Lung (tissue), 16 donors: ENCODE measurements around the gene KCTD6. TPM values are rescaled to one million over a fixed set of nuclear protein-coding genes. Genes with fewer than 3 reads are reported as not detected.
A peak's percentile ranks its signal among the peaks of the same experiment; 100 is the strongest.

ENCODE experiments used
- ATAC-seq: fragments of 200-7000 bp; cut with Tn5 transposase; one replicate; pipeline ENCODE4 v1.9.1; 2020; ENCODE audit warnings: moderate number of reproducible peaks; ENCODE audit not compliant: insufficient read depth, low FRiP score
- DNase-seq, 3 donors: peaks; one replicate each; pipeline ENCODE4 v3.0.0-alpha.2; 2013 to 2017
- H3K27ac ChIP-seq, 2 donors: one replicate each; pipeline ENCODE4 v1.5.1; 2013; ENCODE audit warnings: mild to moderate bottlenecking in 2 of 2, moderate library complexity in 2 of 2, control low read depth in 1 of 2, inconsistent platforms in 1 of 2, low read depth in 1 of 2, low read length in 1 of 2
- H3K27me3 ChIP-seq, 3 donors: one replicate each; pipeline ENCODE4 v1.5.1; 2013; ENCODE audit warnings: low read length in 2 of 3; ENCODE audit not compliant: control insufficient read depth in 3 of 3, insufficient read depth in 3 of 3
- H3K36me3 ChIP-seq, 4 donors: one replicate each; pipeline ENCODE4 v1.5.1; 2013; ENCODE audit warnings: low read length in 4 of 4, mild to moderate bottlenecking in 1 of 4, moderate library complexity in 1 of 4; ENCODE audit not compliant: control insufficient read depth in 4 of 4, insufficient read depth in 4 of 4
- H3K4me1 ChIP-seq, 5 donors: one replicate each; pipeline ENCODE4 v1.5.1; 2013; ENCODE audit warnings: low read length in 5 of 5, mild to moderate bottlenecking in 2 of 5, moderate library complexity in 1 of 5; ENCODE audit not compliant: control insufficient read depth in 5 of 5, insufficient read depth in 5 of 5
- H3K4me3 ChIP-seq: one replicate; pipeline ENCODE4 v1.5.1; 2013; ENCODE audit warnings: mild to moderate bottlenecking, control low read depth, moderate library complexity
- H3K9ac ChIP-seq, 2 donors: one replicate each; pipeline ENCODE4 v1.5.1; 2013; ENCODE audit warnings: low read length in 2 of 2, control low read depth in 1 of 2; ENCODE audit not compliant: insufficient read depth in 1 of 2
- H3K9me3 ChIP-seq, 4 donors: one replicate each; pipeline ENCODE4 v1.5.1; 2013; ENCODE audit warnings: low read length in 3 of 4, mild to moderate bottlenecking in 1 of 4, moderate library complexity in 1 of 4; ENCODE audit not compliant: control insufficient read depth in 4 of 4, insufficient read depth in 3 of 4
- CTCF ChIP-seq: IDR thresholded peaks from 2 replicates; pipeline ENCODE4 v1.5.1; 2012; ENCODE audit warnings: mild to moderate bottlenecking; ENCODE audit errors: control extremely low read depth, extremely low read depth
- WGBS, 2 donors: extraction: QIAGEN DNeasy Blood & Tissue Kit; methylation state at CpG; one replicate each; pipeline ENCODE4 v1.1.7; 2013; 5-methylcytosine and 5-hydroxymethylcytosine counted together
- long read RNA-seq, 5 donors: transcript quantifications; one replicate each; lab custom pipeline, GENCODE V29; 2026
- polyA plus RNA-seq, 2 donors: library from polyadenylated mRNA; stranded (reverse); fragments of 200-250 nt; gene quantifications; one replicate each; pipeline ENCODE4 v1.2.1, GENCODE V29; 2013
- total RNA-seq, 2 donors: library from RNA; depleted of rRNA in 1 of 2; stranded (reverse); fragments of >200 nt in 1 of 2; gene quantifications; one replicate each; pipeline ENCODE4 v1.2.1, GENCODE V29; 2014 to 2021
- donor health status: control.
- donor health status: control.
- donor health status: Bipolar disorder and iron deficiency.
- donor health status: healthy.
- donor health status: DM: yes; HTN: yes; CAD: no.

KCTD6 gene
- 10 to 100 TPM in 1 of 2 donors, 1 to 10 TPM in 1; 7.2 to 18.0 TPM for total RNA-seq
- polyA plus RNA-seq: 1 to 10 TPM; 5.4 to 8.4 TPM
- long read RNA-seq, donor 1, transcript KCTD6-202 (3 exons, 1,533 nt): major isoform, 6 of 10 reads
- long read RNA-seq, donor 1, partial matches to known transcripts: 0 of 10 reads
- long read RNA-seq, donor 1, other reads (novel, unspliced or antisense): 0 of 10 reads
- long read RNA-seq, donor 2, partial matches to known transcripts: 0 of 2 reads
- long read RNA-seq, donor 2, other reads (novel, unspliced or antisense): 0 of 2 reads
- long read RNA-seq, donor 3, partial matches to known transcripts: 0 of 3 reads
- long read RNA-seq, donor 3, other reads (novel, unspliced or antisense): 0 of 3 reads
- long read RNA-seq, donor 4, partial matches to known transcripts: 0 of 1 reads
- long read RNA-seq, donor 4, other reads (novel, unspliced or antisense): 0 of 1 reads
- long read RNA-seq, donor 5, transcript KCTD6-202 (3 exons, 1,533 nt): major isoform, 6 of 9 reads
- long read RNA-seq, donor 5, partial matches to known transcripts: 0 of 9 reads
- long read RNA-seq, donor 5, other reads (novel, unspliced or antisense): 0 of 9 reads

GRCh38 chr3:58491506-58492402, at the start of gene KCTD6:
Gene KCTD6, plus strand, starts transcription at chr3:58492096. Its CDS starts 6,660 bp downstream, at chr3:58498756.
- H3K4me1 ChIP-seq: peaks cover 5 to 49% (median 14%) of the 10 kb centered on the region in 5 donors
- H3K4me3 ChIP-seq: peak within 1 kb of the TSS; percentile 76
- peak; percentile 80 for TF ChIP-seq CTCF
- ATAC-seq: peak; percentile 94
- H3K27ac ChIP-seq: peak within 1 kb of the TSS; percentile 75 to 98
- no peaks in the 10 kb centered on the region for H3K9me3 ChIP-seq
- WGBS, 2 donors: 1% methylated on average over 66 to 104 of the region's 104 CpGs
- DNase-seq: peak; percentile 96 to 99 (median 97)
- peak within 1 kb of the TSS in 1 of 2 donors; percentile 45 for H3K9ac ChIP-seq
- H3K36me3 ChIP-seq: no peaks in the 10 kb centered on the region
- no peaks in the 10 kb centered on the region for H3K27me3 ChIP-seq

- ATAC-seq: no peak
- no peak overlapping the region for H3K4me3 ChIP-seq
- no peak for TF ChIP-seq CTCF
- DNase-seq: no peak
- H3K9ac ChIP-seq: no peak overlapping the region
- H3K9me3 ChIP-seq: peaks cover 0 to 3% (median 3%) of the 10 kb centered on the region in 4 donors
- H3K4me1 ChIP-seq: no peaks in the 10 kb centered on the region
- no peaks in the 10 kb centered on the region for H3K27me3 ChIP-seq
- H3K36me3 ChIP-seq: no peaks in the 10 kb centered on the region
- 68 to 76% methylated on average over 1 of the region's 1 CpG for WGBS, 2 donors
- no peak overlapping the region for H3K27ac ChIP-seq
Observed at GRCh38 chr3:58452176-58452575, 39.7 kb upstream of the KCTD6 start.

GRCh38 chr3:58459160-58459559, 32.7 kb upstream of the KCTD6 start:
- peaks cover 0 to 11% (median 0%) of the 10 kb centered on the region in 5 donors for H3K4me1 ChIP-seq
- H3K4me3 ChIP-seq: no peak overlapping the region
- H3K27ac ChIP-seq: no peak overlapping the region
- H3K9me3 ChIP-seq: peaks cover 0 to 3% (median 0%) of the 10 kb centered on the region in 4 donors
- WGBS, 2 donors: 84 to 90% methylated on average over 4 of the region's 4 CpGs
- DNase-seq (no peak), ATAC-seq (no peak)
- no peaks in the 10 kb centered on the region for H3K27me3 ChIP-seq
- no peaks in the 10 kb centered on the region for H3K36me3 ChIP-seq
- H3K9ac ChIP-seq: no peak overlapping the region
- no peak for TF ChIP-seq CTCF
